ENCODE data around the gene LMF2. TPM values are rescaled to one million over a fixed set of nuclear protein-coding genes. Genes with fewer than 3 reads are reported as not detected.
A peak's percentile ranks its signal among the peaks of the same experiment; 100 is the strongest.

LMF2 gene
- total and polyA plus RNA-seq, 5 donors from 2014 or later = 21.5 to 113 (median 21.8) TPM

- peaks cover 85% of the 10 kb centered on the region for H3K36me3 ChIP-seq (ENCODE audit: control insufficient read depth, insufficient read depth, low read length)
- H3K27ac Mint-ChIP-seq = peak overlapping the region in 1 of 3 donors; percentile 26
- H3K4me1 Mint-ChIP-seq = peaks cover 0 to 16% (median 9%) of the 10 kb centered on the region in 4 donors
- no peaks in the 10 kb centered on the region for H3K4me1 ChIP-seq (ENCODE audit: control insufficient read depth, insufficient read depth, low read length, poor library complexity, severe bottlenecking)
- no peaks in the 10 kb centered on the region for H3K9me3 ChIP-seq (ENCODE audit: control insufficient read depth in 2 of 2, low read length in 2 of 2)
- peaks cover 0 to 1% (median 0%) of the 10 kb centered on the region in 7 donors for H3K9me3 Mint-ChIP-seq
- H3K27me3 ChIP-seq (ENCODE audit: control insufficient read depth, insufficient read depth, low read length) = no peaks in the 10 kb centered on the region
- peaks cover 29% of the 10 kb centered on the region for H3K36me3 Mint-ChIP-seq
- no peaks in the 10 kb centered on the region for H3K27me3 Mint-ChIP-seq
- ATAC-seq (ENCODE audit: low read depth in 2 of 2) (no peak), DNase-seq (no peak)
- no peak overlapping the region for H3K27ac ChIP-seq (ENCODE audit: insufficient read depth, low read length, poor library complexity, severe bottlenecking)
- H3K4me3 ChIP-seq (ENCODE audit: low read depth, low read length) = no peak overlapping the region
- no peak overlapping the region for H3K4me3 Mint-ChIP-seq
These were observed 51.5 kb downstream of the LMF2 start for GRCh38 chr22:50456026-50456425.

GRCh38 chr22:50455201-50455600 lies 52.3 kb downstream of the LMF2 start:
- no peaks in the 10 kb centered on the region for H3K27me3 ChIP-seq (ENCODE audit: control insufficient read depth, insufficient read depth, low read length)
- no peaks in the 10 kb centered on the region for H3K9me3 ChIP-seq (ENCODE audit: control insufficient read depth in 2 of 2, low read length in 2 of 2)
- no peak overlapping the region for H3K27ac ChIP-seq (ENCODE audit: insufficient read depth, low read length, poor library complexity, severe bottlenecking)
- H3K4me3 ChIP-seq (ENCODE audit: low read depth, low read length) = no peak overlapping the region
- Mint-ChIP-seq H3K36me3 (peaks cover 25% of the 10 kb centered on the region), H3K9me3 (peaks cover 0 to 1% (median 0%) of the 10 kb centered on the region in 7 donors), H3K4me1 (peaks cover 0 to 21% (median 10%) of the 10 kb centered on the region in 4 donors), H3K27ac (no peak overlapping the region), H3K4me3 (no peak overlapping the region), H3K27me3 (no peaks in the 10 kb centered on the region)
- DNase-seq (no peak), ATAC-seq (ENCODE audit: low read depth in 2 of 2) (no peak)
- H3K36me3 ChIP-seq (ENCODE audit: control insufficient read depth, insufficient read depth, low read length) = peaks cover 84% of the 10 kb centered on the region
- H3K4me1 ChIP-seq (ENCODE audit: control insufficient read depth, insufficient read depth, low read length, poor library complexity, severe bottlenecking) = no peaks in the 10 kb centered on the region

GRCh38 chr22:50454556-50455075 lies 52.9 kb downstream of the LMF2 start:
- H3K4me1 ChIP-seq (ENCODE audit: control insufficient read depth, insufficient read depth, low read length, poor library complexity, severe bottlenecking) = no peaks in the 10 kb centered on the region
- H3K27me3 ChIP-seq (ENCODE audit: control insufficient read depth, insufficient read depth, low read length) = no peaks in the 10 kb centered on the region
- no peak overlapping the region for H3K4me3 Mint-ChIP-seq
- H3K27ac Mint-ChIP-seq = no peak overlapping the region
- H3K36me3 Mint-ChIP-seq = peaks cover 28% of the 10 kb centered on the region
- peaks cover 0 to 24% (median 13%) of the 10 kb centered on the region in 4 donors for H3K4me1 Mint-ChIP-seq
- no peak overlapping the region for H3K27ac ChIP-seq (ENCODE audit: insufficient read depth, low read length, poor library complexity, severe bottlenecking)
- no peak for ATAC-seq (ENCODE audit: low read depth in 2 of 2)
- DNase-seq = no peak
- peaks cover 0 to 1% (median 0%) of the 10 kb centered on the region in 7 donors for H3K9me3 Mint-ChIP-seq
- H3K36me3 ChIP-seq (ENCODE audit: control insufficient read depth, insufficient read depth, low read length) = peaks cover 83% of the 10 kb centered on the region
- no peaks in the 10 kb centered on the region for H3K9me3 ChIP-seq (ENCODE audit: control insufficient read depth in 2 of 2, low read length in 2 of 2)
- no peaks in the 10 kb centered on the region for H3K27me3 Mint-ChIP-seq
- no peak overlapping the region for H3K4me3 ChIP-seq (ENCODE audit: low read depth, low read length)

Other genes with a start within 250 kb of the LMF2 start
- gene MAPK12, start 246.0 kb downstream of the LMF2 start, total RNA-seq = 2.0 TPM
- under 1 TPM in 2 of 4 donors, not detected in 2; 0.03 to 0.05 TPM for gene MAPK12, start 246.0 kb downstream of the LMF2 start, polyA plus RNA-seq
- gene MAPK11, start 237.3 kb downstream of the LMF2 start, total RNA-seq = 9.3 TPM
- gene MAPK11, start 237.3 kb downstream of the LMF2 start, polyA plus RNA-seq = under 1 TPM; 0.10 to 0.52 (median 0.21) TPM
- 3.7 TPM for gene PLXNB2, start 200.1 kb downstream of the LMF2 start, total RNA-seq
- gene PLXNB2, start 200.1 kb downstream of the LMF2 start, polyA plus RNA-seq = under 1 TPM in 3 of 4 donors, not detected in 1; 0.36 to 0.67 (median 0.42) TPM
- 2.1 TPM for gene DENND6B, start 180.7 kb downstream of the LMF2 start, total RNA-seq
- under 1 TPM; 0.48 to 0.69 (median 0.53) TPM for gene DENND6B, start 180.7 kb downstream of the LMF2 start, polyA plus RNA-seq
- gene PPP6R2, start 164.4 kb downstream of the LMF2 start, total RNA-seq = 85.7 TPM
- 10 to 100 TPM; 15.9 to 19.4 (median 17.2) TPM for gene PPP6R2, start 164.4 kb downstream of the LMF2 start, polyA plus RNA-seq
- gene SBF1, start 32.7 kb downstream of the LMF2 start, total RNA-seq = 220 TPM
- gene SBF1, start 32.7 kb downstream of the LMF2 start, polyA plus RNA-seq = 10 to 100 TPM; 16.2 to 29.7 (median 17.6) TPM
- 1.9 TPM for gene ADM2, start 26.2 kb downstream of the LMF2 start, total RNA-seq
- gene ADM2, start 26.2 kb downstream of the LMF2 start, polyA plus RNA-seq = under 1 TPM; 0.06 to 0.95 (median 0.28) TPM
- gene MIOX, start 20.8 kb downstream of the LMF2 start, total RNA-seq = not detected
- gene MIOX, start 20.8 kb downstream of the LMF2 start, polyA plus RNA-seq = not detected
- gene NCAPH2, start 522 bp upstream of the LMF2 start, total RNA-seq = 112 TPM
- 10 to 100 TPM; 35.8 to 43.6 (median 39.8) TPM for gene NCAPH2, start 522 bp upstream of the LMF2 start, polyA plus RNA-seq
- 14.6 TPM for gene SCO2, start 17.9 kb upstream of the LMF2 start, total RNA-seq
- 10 to 100 TPM in 1 of 4 donors, 1 to 10 TPM in 3; 6.4 to 10.4 (median 7.7) TPM for gene SCO2, start 17.9 kb upstream of the LMF2 start, polyA plus RNA-seq
- gene TYMP, start 22.3 kb upstream of the LMF2 start, total RNA-seq = 46.9 TPM
- 10 to 100 TPM; 29.2 to 65.2 (median 44.4) TPM for gene TYMP, start 22.3 kb upstream of the LMF2 start, polyA plus RNA-seq
- 5.9 TPM for gene KLHDC7B, start 38.2 kb upstream of the LMF2 start, total RNA-seq
- gene KLHDC7B, start 38.2 kb upstream of the LMF2 start, polyA plus RNA-seq = 10 to 100 TPM in 1 of 4 donors, 1 to 10 TPM in 3; 5.6 to 11.7 (median 8.4) TPM
- gene SYCE3, start 55.2 kb upstream of the LMF2 start, total RNA-seq = not detected
- not detected for gene SYCE3, start 55.2 kb upstream of the LMF2 start, polyA plus RNA-seq
- 71.8 TPM for gene CPT1B, start 70.7 kb upstream of the LMF2 start, total RNA-seq
- under 1 TPM in 3 of 4 donors, not detected in 1; 0.25 to 0.76 (median 0.27) TPM for gene CPT1B, start 70.7 kb upstream of the LMF2 start, polyA plus RNA-seq
- gene CHKB, start 75.1 kb upstream of the LMF2 start, total RNA-seq = 162 TPM
- gene CHKB, start 75.1 kb upstream of the LMF2 start, polyA plus RNA-seq = 10 to 100 TPM; 39.8 to 51.7 (median 43.4) TPM
- gene MAPK8IP2, start 93.1 kb upstream of the LMF2 start, total RNA-seq = 0.30 TPM
- gene MAPK8IP2, start 93.1 kb upstream of the LMF2 start, polyA plus RNA-seq = not detected
- 81.3 TPM for gene ARSA, start 120.5 kb upstream of the LMF2 start, total RNA-seq
- gene ARSA, start 120.5 kb upstream of the LMF2 start, polyA plus RNA-seq = 10 to 100 TPM in 3 of 4 donors, 1 to 10 TPM in 1; 8.0 to 11.3 (median 10.5) TPM
- 0.67 TPM for gene SHANK3, start 165.1 kb upstream of the LMF2 start, total RNA-seq
- not detected for gene SHANK3, start 165.1 kb upstream of the LMF2 start, polyA plus RNA-seq
- gene ACR, start 230.5 kb upstream of the LMF2 start, total RNA-seq = not detected
- gene ACR, start 230.5 kb upstream of the LMF2 start, polyA plus RNA-seq = not detected